Measurements from ENCODE around the gene PARD6G.

The PARD6G gene

GRCh38 chr18:80190311-80190710 lies 57.0 kb downstream of the PARD6G start:
- no peak for DNase-seq (ENCODE audit: low read depth)

- DNase-seq (ENCODE audit: low read depth): no peak
Observed at GRCh38 chr18:80189531-80189865, 57.8 kb downstream of the PARD6G start.

- DNase-seq (ENCODE audit: low read depth): no peak
Observed at GRCh38 chr18:80188643-80189530, 58.4 kb downstream of the PARD6G start.

- DNase-seq (ENCODE audit: low read depth): no peak
Observed at GRCh38 chr18:80187956-80188642, 59.2 kb downstream of the PARD6G start.

- no peak for DNase-seq (ENCODE audit: low read depth)
Observed at GRCh38 chr18:80185545-80185944, 61.8 kb downstream of the PARD6G start.

GRCh38 chr18:80184243-80184772 lies 63.0 kb downstream of the PARD6G start:
- no peak for DNase-seq (ENCODE audit: low read depth)

- DNase-seq (ENCODE audit: low read depth): no peak
Observed at GRCh38 chr18:80183273-80184050, 63.9 kb downstream of the PARD6G start.

GRCh38 chr18:80182855-80183254 lies 64.5 kb downstream of the PARD6G start:
- no peak for DNase-seq (ENCODE audit: low read depth)

- no peak for DNase-seq (ENCODE audit: low read depth)
Observed at GRCh38 chr18:80181642-80182461, 65.5 kb downstream of the PARD6G start.

- DNase-seq (ENCODE audit: low read depth): no peak
Observed at GRCh38 chr18:80180778-80181564, 66.3 kb downstream of the PARD6G start.

GRCh38 chr18:80179857-80180558 lies 67.3 kb downstream of the PARD6G start:
- no peak for DNase-seq (ENCODE audit: low read depth)

- DNase-seq (ENCODE audit: low read depth): no peak
Observed at GRCh38 chr18:80178935-80179818, 68.1 kb downstream of the PARD6G start.

GRCh38 chr18:80177128-80177527 lies 70.2 kb downstream of the PARD6G start:
- no peak for DNase-seq (ENCODE audit: low read depth)

- DNase-seq (ENCODE audit: low read depth): no peak
Observed at GRCh38 chr18:80176334-80177073, 70.8 kb downstream of the PARD6G start.

GRCh38 chr18:80175451-80176204 lies 71.7 kb downstream of the PARD6G start:
- DNase-seq (ENCODE audit: low read depth): peak; percentile 22

GRCh38 chr18:80173060-80173459 lies 74.3 kb downstream of the PARD6G start:
- DNase-seq (ENCODE audit: low read depth): no peak

- DNase-seq (ENCODE audit: low read depth): no peak
Observed at GRCh38 chr18:80172056-80172455, 75.3 kb downstream of the PARD6G start.

All from activated T-cell treated with anti-CD3 and anti-CD28 coated beads for 24 hours (primary cell).